ENCODE results near the gene BZW2.
"Not testable (repeated sequence)": the region's sequence is repeated elsewhere in the genome, so short reads cannot be mapped to it uniquely, and the experiment has no call there.

Gene BZW2

DNA sequence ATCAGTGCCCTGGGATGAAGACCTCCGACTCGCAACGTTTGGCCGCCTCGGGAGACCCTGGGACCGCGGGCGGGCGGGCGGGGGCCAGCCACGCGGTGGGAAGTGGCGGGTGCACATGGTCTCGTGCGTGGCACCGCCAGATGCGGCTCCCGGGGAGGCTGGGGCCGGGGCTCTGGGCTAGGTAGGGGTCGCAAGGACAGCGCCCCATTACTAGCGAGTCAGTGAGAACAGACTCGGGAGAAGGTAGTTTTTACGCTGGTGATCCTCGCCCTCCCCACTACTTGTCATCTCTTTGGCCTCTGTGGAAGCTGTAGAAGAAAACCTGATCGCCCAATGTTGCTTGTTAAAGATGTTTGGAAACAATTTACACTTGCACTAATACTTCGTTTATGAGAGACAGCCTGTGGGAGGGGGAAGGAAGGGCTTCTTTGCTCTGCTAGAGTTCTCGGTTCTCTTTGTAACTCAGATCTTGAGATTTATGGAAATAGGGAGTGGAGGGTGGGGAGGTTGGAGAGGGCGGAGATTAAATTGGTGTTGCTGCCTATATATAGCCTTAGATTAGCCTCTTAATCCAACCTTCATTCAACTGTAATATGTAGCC lies 591 bp downstream of the BZW2 start:
- no peak for DNase-seq

DNA sequence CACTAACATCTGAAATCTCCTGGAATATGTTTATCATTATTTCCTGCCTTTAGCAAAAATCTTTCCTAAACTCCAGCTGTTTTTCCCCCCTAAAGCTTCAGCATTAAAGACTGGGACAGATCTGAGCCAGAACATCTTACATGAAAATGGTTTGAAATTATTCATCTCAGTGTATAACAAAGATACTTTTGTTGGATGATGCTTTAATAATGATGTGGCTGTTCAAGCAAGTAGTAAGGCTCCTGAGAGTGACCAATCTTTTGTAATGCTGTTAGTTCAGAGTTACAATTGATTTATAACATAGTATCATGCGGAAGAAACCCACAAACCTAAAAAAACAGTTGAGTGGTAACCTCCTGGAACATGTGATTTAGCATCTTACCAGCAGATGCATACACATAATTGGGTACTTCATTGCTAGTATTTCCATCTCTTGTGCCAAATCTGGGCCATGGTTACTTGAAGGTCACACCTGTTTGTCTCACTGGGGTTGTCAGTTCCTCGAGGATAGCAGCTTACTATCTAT lies 1.5 kb downstream of the BZW2 start:
- no peak for DNase-seq

DNA sequence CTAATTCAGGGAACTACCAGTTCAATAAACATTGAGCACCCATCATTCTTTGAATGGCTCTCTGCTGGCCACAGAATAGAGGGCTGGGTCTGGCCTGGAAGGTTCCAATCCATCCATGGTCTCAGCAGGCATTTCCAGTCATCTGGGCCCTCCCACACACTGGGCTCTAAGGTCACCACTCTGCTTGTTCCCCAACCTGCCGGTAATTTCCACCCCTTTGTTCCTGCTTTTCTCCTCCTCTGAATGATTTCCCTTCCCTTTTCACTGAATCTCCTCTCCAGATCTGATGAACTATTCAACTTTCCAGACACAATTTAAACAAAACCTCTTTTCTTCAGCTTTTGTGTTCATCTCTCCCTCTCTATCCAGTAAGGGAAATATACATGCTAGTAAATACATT lies 2.6 kb downstream of the BZW2 start:
- no peak for DNase-seq

DNA sequence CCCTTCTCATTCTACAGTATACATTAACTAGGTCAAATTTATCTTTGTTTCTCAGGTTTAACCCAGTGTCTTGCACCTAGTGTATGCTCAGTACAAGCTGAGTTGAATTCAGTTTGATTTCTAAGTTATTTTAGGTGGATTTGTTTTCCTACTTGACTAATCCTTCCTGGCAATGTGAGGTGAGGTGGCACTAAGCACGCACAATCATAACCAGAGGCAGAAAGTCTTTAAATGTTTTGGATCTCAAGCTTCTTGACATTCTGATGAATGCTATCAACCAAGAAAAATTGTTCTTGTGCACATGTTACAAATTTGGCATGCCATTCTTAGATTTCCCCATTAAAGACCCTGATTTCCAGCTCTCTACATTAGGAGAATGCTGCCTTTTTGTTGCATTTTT lies 3.2 kb downstream of the BZW2 start:
- no peak for DNase-seq

DNA sequence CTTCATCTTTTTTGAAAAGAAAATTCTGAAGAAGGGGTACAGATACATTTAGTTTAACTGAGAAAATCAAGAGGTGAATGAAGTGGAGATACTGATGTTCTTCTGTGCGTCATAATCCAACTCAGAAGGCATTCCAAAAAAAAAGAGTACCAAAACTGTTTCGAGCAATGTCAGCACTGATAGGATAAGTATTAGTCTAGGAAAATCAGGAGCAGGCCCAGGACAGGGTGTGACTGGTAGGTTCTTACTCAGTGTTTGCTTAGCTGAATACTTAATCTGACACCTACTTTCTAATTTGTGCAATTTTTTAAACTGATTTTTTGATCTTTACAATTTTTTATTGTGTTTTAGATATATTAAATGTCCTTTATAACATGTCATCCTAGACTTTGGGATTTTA lies 4.3 kb downstream of the BZW2 start:
- DNase-seq: no peak

DNA sequence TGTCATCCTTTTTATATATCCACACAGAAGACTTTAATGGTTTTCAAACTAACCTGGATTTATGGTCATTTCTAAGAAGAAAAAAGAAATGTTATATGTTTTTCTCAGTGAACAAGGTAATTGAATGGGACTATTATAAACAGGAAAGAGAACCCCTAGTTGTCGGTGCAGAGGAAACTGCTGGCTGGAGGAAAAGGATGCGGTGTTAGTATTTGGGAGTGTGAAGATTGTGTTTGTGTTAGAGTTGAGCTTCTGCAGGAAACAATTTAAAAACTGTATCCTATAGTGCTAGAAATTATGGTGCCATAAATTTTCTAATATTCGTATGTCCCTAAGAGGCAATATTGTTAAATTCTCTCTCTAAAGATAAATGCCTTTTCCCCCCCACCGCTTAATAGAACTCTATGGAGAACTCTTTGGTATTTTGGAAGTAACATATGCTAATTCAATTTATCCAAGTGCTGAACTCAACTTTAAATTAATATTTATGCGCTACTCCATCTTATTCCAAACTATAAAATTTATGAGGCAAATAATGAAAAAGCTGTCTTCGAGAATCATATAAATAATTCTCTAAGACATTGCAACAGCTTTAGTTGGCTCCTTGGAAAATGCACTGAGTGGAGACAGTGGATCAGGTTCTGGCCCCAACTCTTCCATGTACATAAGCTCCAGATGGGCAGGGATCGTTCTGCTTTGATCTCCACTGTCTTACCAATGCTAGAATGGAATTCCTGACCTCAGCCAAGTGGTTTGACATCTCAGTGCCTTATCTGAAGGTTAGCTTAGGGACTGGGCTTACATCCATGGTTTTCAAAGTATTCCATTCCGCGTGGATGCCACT lies 5.6 kb downstream of the BZW2 start:
- DNase-seq: no peak

DNA sequence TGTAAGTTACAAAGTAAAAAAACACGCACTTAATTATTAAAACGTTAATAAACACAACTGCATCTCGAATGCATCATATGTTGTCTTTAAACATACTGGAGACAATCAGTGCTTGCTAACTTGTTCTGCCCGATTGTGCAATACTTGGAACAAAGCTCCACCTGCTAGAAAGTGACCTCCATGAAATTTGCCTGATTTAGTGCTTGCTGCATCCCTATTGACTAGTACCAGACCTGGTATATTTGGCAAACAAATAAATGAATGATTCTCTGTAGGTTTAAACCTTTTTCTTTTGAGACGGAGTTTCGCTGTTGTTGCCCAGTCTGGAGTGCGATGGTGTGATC lies 6.2 kb downstream of the BZW2 start:
- DNase-seq: no peak

DNA sequence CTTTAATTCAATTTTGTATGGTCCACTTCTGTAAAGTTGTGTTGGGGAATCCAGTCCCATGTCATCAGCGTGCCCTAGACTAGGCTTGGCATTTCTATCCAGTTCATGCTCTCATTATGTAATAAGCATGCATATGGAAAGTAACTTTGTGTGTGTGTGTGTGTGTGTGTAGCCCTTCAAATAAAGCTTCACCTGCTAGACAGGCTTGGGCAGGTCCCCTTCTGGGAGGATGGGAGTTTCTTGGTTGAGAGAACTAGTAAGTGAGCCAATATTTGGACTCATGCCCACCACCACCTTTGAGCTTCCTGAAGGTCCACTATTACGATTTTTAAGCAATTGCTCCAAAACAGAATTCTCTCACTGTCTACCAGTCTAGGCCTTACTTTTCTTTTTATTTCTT lies 6.9 kb downstream of the BZW2 start:
- DNase-seq: no peak

DNA sequence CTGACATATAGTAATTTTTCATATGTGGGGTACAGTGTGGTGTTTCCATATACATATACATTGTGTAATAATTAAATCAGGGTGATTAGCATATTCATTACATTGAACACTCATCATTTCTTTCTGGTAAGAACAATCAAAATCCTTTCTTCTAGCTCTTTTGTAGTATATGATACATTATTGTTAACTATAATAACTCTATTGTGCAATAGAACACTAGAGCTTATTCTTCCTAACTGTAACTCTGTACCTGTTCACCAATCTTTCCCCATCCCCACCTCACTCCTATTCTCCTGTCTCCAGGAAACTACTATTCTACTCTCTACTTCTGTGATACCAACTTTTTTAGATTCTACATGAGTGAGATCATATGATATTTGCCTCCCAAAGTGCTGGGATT lies 9.4 kb downstream of the BZW2 start:
- DNase-seq: no peak

DNA sequence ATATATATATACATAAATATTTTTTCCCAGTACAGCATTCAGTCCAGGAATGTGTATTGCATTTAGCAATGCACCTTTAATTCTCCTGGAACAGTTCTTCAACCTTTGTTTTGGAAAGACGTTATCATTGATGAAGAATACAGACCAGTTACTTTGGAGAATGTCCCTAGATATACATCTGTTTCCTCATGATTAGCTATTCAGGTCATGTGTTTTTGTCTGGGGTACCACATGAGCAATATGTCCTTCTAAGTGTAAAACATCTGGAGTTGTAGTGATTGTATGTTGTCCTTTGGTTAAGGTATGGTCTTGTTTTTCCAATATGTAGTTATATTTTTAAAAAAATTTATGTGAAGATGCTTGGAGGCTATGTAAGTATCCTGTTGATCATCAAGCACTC lies 10.2 kb downstream of the BZW2 start:
- no peak for DNase-seq

DNA sequence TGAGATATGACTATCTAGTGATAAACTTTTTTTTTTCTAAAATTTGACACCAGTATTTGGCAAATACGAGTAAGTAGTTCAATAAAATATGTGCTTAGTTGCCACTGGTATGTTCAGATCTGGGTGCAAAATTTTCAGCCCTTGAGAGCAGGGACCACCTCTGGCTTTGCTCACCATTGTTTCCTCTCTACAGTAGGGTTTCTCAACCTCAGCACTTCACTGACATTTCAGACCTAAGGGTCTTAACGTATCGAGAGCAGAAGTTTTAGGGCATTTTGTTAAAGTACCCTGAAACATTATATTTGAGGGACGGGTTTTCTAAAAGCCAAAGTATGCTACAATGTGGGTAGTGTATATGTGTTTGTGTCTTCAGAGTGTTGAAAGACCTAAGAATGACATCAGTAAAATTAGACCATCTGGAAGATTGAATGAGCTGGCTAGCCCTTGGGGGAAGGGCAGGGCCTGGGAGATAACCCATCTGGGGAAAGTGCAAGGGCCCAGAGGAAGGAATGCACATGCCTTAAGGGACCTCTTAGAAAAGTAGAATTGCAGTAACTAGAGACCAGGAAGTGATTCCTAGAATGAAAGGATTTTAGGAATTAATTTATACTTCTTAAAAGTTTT lies 11.8 kb downstream of the BZW2 start:
- DNase-seq: peak; percentile 90

DNA sequence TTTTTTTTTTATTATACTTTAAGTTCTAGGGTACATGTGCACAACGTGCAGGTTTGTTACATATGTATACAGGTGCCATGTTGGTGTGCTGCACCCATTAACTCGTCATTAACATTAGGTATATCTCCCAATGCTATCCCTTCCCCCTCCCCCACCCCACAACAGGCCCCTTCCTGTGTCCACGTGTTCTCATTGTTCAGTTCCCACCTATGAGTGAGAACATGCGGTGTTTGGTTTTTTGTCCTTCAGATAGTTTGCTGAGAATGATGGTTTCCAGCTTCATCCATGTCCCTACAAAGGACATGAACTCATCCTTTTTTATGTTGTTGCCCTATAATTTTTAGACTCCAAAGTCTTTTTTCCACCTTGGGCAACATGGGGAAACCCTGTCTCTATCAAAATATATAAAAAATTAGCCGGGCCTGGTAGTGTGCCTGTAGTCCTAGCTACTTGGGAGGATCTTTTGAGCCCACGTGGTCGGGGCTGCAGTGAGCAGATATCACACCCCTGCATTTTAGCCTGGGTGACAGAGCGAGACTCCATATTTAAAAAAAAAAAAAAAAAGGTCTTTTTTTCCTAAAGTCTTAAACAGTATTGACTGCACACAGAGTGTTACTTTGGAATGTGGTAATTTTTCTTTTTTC lies 14.0 kb downstream of the BZW2 start:
- not testable (repeated sequence) for DNase-seq

DNA sequence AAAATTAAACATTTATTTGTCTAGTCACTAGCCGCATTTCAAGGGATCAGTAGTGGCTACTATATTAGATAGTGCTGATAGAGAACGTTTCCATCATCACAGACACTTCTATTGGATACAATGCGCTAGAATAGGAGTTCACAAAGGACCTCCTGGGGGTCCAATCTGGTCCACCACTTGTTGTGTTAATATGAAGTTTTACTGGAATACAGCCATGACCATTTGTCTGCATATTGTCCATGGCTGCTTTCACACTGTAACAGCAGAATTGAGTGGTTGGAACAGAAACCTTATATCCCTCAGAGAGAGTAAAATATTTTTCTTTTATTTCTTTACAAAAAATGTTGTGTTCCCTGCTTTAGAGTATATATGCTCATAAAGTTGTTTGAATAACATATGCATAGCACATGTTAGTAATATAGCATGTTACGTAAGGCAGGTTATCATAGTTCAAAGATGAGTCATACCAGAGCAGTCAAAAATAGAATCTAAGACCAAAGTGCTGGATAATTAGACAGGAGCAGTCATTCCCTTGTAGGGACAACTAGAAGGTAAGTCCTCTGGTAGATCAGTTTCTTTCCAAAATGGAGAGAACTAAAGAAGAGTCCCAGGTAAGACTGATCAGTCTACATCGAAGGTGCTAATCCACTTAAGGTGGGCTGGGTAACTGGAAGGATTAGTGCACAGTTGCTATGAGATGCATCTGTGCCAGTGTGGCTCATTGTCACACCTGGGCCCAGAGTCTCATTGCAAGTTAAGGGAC lies 14.9 kb downstream of the BZW2 start:
- DNase-seq: peak; percentile 83

DNA sequence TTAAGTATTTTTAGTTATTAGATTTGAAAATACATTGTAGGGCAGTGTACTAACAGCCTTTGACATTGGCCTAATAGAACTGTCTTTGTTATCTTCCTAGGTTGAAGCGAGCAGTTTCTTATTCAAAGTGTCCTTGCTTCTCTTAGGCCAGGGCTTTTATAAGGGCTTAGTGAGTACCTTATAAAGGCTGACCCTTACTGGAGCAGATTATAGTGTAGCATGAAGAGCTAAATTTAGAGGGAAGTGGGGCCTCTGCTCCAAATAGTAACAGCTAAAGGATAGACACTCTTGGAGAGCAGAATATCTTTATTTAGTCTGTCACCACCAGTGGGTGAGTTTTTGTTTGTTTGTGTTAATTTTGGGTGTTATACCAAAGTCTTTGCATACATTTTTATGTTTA lies 15.9 kb downstream of the BZW2 start:
- no peak for DNase-seq

DNA sequence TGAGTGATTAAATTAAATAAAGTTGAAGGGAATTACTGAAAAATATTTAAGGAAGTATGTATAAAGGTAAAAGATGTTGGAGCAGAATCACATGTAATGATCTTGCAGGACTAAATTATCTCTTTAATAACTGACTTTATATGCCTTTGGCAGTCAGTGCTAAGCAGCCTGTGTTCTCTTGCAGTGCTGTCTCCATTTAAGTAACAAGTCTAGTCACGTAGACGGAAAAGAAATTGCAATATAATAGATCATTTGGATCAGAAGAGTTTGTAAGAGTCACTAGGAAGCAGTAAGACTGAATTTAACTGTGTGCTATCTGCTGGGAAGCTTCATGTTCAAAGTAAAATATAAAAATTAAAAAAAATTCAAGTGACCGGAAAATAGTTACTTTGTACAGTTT lies 21.4 kb downstream of the BZW2 start:
- no peak for DNase-seq

DNA sequence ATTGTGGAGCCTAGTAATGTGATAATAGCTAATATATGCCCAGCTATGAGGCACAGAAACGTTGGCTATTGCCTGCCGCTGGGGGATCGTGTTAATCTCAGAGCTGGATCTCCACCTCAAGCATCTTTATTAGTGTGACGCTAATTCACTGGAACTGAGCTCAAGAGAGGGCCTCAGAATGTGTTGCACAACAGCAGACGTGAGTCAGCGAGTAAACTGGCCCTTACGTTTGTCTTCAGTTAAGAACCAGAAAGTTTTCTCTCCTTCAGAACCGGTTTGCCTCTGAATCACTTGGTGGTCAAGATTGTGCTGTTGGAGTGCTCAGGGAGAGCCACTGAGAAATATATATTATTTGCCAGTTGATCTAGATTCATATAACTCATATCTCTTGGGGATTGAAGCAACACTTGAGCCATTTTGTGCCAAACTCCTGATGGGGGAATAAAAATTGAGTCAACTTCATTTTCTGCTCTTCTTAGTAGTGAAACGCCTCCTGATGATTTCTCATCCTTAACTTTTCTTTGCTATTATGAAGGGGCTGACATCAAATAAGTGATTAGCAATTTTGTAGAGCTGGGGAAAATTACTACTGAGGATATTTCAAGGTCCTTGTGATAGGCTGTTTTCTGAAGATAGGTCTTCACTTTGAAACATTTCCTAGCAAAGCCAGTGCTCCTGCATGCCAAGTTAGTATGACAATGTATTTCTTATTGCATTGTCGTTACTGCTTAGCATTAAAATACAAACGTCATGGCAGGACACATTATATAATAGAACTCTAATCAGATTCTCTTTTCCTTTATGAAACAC lies 22.3 kb downstream of the BZW2 start:
- DNase-seq: peak; percentile 98

DNA sequence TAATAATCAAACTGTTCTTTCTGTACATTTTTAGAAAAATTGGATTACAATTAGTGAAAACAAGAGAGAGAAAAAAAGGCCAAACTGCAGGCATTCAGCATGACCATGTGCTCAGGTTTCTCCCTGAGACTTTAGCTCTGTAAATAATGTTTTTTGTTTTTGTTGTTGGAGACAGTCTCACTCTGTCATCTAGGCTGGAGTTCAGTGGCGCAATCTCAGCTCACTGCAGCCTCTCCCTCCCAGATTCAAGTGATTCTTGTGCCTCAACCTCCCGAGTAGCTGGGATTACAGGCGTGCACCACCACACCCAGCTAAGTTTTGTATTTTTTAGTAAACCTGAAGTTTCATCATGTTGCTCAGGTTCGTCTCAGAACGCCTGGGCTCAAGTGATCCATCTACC lies 23.0 kb downstream of the BZW2 start:
- DNase-seq: no peak

DNA sequence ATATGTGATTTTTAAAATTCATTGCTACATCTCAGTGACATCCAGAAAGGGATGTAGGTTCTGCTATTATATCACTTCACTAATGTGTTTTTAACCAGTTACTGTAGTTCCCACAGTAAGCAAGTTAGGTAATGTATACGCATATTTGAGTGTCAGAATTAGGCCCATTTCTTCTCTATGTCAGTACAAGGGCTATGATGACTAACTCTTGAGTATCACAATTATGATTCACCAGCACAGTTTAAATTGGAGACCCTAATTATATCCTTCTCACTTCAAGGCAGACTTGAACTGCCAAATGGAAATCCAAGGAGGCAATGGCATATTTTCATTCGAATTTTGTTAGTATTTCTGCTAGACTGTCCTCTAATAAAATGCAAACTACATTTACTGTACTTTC lies 23.6 kb downstream of the BZW2 start:
- DNase-seq: peak; percentile 64

DNA sequence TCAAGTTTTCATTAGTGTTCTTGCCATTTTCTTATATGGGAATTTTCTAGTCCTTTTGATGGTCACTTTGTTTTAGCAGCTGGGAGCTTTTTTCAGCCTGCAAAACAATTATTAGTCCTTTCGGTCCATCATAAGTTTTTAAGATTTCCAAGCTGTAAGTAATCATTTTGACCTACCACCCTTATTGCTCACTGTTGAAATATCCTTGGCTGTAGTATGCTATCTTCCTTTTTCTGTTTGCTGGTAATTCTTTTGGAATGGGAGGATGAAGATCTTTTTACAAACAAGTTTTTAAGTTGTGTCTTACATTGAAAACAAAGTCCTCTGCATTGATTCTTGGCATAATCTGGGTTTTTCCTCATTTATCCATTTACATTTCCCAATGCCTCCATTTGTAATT lies 24.0 kb downstream of the BZW2 start:
- DNase-seq: peak; percentile 42

DNA sequence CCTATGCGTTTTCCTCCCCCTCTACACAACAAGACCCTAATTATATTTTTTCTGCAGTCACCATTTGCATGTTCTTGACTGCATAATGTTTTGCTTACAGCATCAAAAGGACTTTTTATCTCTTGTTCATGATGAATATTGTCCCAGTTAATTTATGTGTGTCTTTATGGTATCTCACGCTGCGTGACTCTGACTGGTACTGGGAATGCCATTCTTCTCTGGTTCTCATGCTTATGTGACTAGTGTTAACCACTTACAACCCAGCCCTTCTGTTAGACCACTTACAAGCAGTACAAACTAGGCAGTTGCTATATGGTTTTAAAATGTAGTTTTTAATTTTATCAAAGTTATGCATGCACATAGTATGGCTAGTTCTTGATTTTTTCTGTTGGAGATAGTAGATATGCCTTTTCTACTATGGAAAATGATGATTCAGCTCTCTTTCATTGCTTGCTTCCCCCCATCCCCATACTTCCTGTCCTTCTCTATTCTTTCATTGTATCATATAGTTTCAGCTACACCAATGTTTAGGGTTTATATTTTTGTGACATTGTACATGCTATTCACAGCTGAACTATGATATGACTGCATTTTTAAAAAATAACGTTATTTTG lies 24.9 kb downstream of the BZW2 start:
- DNase-seq: no peak

DNA sequence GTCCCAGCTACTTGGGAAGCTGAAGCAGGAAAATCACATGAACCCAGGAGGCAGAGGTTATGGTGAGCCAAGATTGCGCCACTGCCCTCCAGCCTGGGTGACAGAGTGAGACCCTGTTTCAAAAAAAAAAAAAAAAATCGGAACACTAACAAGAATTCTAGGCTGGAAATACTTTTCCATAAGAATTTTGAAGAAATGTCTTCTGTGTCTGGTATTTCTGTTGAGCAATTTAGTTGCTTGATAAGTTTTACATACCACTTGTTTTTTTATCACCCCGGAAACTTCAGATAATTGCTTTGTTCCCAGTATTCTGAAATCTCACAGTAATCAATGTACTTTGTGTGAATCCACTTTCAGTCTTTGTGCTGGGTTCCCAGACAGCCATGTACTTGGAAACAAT lies 25.8 kb downstream of the BZW2 start:
- DNase-seq: no peak

Data from fibroblast of skin of abdomen (primary cell).